ENCODE measurements around the gene SLC7A4. TPM values are rescaled to one million over a fixed set of nuclear protein-coding genes. Genes with fewer than 3 reads are reported as not detected.

The SLC7A4 gene
- total and polyA plus RNA-seq, 12 donors = 0.73 to 7.2 (median 3.3) TPM

GRCh38 chr22:21070690-21071615 is 38.6 kb upstream of the SLC7A4 start:
- intact Hi-C loops (cut with DNase I) = no loop called here

DNA sequence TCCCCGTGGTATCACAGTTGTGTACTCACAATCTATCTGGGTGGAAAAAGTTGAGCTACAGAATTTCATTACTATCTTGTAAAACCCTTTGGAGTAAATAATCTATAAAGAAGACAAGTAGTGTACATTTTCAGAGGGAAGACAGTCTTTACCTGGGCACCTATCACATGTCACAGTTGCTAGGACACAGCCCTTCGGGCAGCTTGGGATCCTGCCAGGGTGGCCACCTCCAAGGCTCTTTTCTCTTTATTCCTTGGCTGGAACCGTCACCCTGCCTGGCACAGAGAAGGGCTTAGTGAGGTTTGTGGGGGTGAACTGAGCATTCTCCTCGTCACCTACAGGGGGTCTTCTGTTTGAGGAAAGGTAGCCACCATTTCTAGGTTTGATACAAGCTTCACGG is 37.0 kb upstream of the SLC7A4 start:
- Histone ChIP-seq H3K4me1 (replicated peaks in 1 of 2) (peaks cover 0 to 4% of the 10 kb centered on the region in 2 donors), H3K36me3 (replicated peaks in 1 of 2) (no peaks in the 10 kb centered on the region), H3K27me3 (no peaks in the 10 kb centered on the region), H3K4me3 (no peak overlapping the region), H3K9me3 (replicated peaks in 1 of 3) (no peaks in the 10 kb centered on the region), H3K27ac (no peak overlapping the region)
- no peak for DNase-seq
- intact Hi-C loops (cut with DNase I) = no loop called here
- WGBS, 4 donors = 49 to 76% (median 56%) methylated on average over 3 to 5 of the region's 5 CpGs
- TF ChIP-seq POLR2A (IDR thresholded peaks at IDR 0.05) = no peak
- TF ChIP-seq, protein P1, sequence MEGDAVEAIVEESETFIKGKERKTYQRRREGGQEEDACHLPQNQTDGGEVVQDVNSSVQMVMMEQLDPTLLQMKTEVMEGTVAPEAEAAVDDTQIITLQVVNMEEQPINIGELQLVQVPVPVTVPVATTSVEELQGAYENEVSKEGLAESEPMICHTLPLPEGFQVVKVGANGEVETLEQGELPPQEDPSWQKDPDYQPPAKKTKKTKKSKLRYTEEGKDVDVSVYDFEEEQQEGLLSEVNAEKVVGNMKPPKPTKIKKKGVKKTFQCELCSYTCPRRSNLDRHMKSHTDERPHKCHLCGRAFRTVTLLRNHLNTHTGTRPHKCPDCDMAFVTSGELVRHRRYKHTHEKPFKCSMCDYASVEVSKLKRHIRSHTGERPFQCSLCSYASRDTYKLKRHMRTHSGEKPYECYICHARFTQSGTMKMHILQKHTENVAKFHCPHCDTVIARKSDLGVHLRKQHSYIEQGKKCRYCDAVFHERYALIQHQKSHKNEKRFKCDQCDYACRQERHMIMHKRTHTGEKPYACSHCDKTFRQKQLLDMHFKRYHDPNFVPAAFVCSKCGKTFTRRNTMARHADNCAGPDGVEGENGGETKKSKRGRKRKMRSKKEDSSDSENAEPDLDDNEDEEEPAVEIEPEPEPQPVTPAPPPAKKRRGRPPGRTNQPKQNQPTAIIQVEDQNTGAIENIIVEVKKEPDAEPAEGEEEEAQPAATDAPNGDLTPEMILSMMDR (IDR thresholded peaks at IDR 0.05) = no peak

More at GRCh38 chr22:21070690-21071615, 38.6 kb upstream of the SLC7A4 start:
- H3K4me1 ChIP-seq (replicated peaks in 1 of 2) = peaks cover 0 to 4% of the 10 kb centered on the region in 2 donors
- H3K36me3 ChIP-seq (replicated peaks in 1 of 2) = no peaks in the 10 kb centered on the region
- no peaks in the 10 kb centered on the region for H3K9me3 ChIP-seq (replicated peaks in 1 of 3)
- TF ChIP-seq, protein P1 (IDR thresholded peaks at IDR 0.05) = no peak
- TF ChIP-seq POLR2A (IDR thresholded peaks at IDR 0.05) = no peak
- H3K4me3 ChIP-seq = no peak overlapping the region
- no peak overlapping the region for H3K27ac ChIP-seq
- DNase-seq = no peak
- 80 to 94% (median 88%) methylated on average over 2 to 17 of the region's 17 CpGs for WGBS, 4 donors
- H3K27me3 ChIP-seq = no peaks in the 10 kb centered on the region

DNA sequence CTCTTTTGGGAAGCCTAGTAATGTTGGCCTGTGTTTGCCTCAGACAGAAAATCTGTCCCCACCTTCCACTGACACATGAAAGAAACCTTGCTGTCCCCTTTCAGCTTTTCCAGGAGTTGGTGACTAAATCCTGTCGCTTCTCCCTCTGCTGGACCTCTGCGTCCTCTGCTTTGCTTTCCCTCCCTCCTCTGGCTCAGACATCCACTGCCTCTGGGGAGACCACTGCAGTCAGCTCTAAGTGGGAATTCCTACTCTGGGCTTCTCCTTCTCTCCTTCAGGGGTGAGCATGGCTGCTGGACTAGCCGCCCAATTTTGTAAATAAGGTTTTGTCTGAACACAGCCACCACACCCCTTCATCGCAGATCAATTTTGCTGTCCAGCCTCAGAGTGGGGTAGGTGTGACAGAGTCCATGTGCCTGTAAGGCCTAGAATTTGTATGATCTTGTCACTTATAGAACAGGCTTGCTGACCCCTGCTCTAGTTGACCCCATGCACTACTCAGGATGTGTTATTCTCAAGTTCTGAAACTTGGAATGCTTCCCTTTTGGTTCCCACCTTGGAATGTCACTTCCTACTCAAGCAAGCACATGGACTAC is 36.4 kb upstream of the SLC7A4 start:
- 78 to 86% (median 83%) methylated on average over 4 of the region's 4 CpGs for WGBS, 4 donors
- H3K27me3 ChIP-seq = no peaks in the 10 kb centered on the region

More for the DNA sequence above, 36.4 kb upstream of the SLC7A4 start:
- no peak for DNase-seq
- TF ChIP-seq, protein P1 (IDR thresholded peaks at IDR 0.05) = no peak
- no peak for TF ChIP-seq POLR2A (IDR thresholded peaks at IDR 0.05)
- no peaks in the 10 kb centered on the region for H3K9me3 ChIP-seq (replicated peaks in 1 of 3)
- intact Hi-C loops (cut with DNase I) = no loop called here
- no peaks in the 10 kb centered on the region for H3K36me3 ChIP-seq (replicated peaks in 1 of 2)
- H3K4me1 ChIP-seq (replicated peaks in 1 of 2) = no peaks in the 10 kb centered on the region
- H3K27ac ChIP-seq = no peak overlapping the region
- no peak overlapping the region for H3K4me3 ChIP-seq

Measured in adrenal gland (tissue), 12 donors.